ENCODE measurements around the gene TRAF1. TPM values are rescaled to one million over a fixed set of nuclear protein-coding genes. Genes with fewer than 3 reads are reported as not detected.

Gene TRAF1
- total and polyA plus RNA-seq, 2 donors (not counting 1 experiment from before 2014, with no cell fraction given), result 0.58 to 3.8 TPM

DNA sequence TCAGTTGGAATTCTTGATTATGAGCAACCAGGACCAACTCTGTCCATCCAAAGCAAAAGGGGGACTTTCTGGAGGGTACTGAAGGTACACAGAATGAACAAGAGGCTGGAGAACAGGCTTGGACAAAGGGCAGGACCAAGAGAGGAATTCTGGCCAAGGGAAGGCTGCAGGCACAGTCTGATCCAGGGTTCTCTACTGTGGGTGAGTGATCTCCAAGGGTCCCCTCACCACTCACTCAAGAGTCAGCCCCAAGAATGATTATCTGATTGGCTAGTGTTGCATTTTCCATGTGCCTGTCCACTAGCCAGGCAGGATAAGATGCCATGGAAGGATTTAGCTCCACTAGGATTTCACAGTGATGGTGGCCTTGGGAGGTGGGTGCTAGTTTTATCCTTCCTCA, 38.0 kb downstream of the TRAF1 start:
- Histone ChIP-seq H3K4me1 (ENCODE audit: control insufficient read depth, extremely low read depth, insufficient read depth, low read length) (peaks cover 14% of the 10 kb centered on the region), H4K20me1 (ENCODE audit: control insufficient read depth, extremely low read depth, insufficient read depth, low read length) (no peaks in the 10 kb centered on the region), H3K79me2 (ENCODE audit: control insufficient read depth, insufficient read depth, low read length) (no peaks in the 10 kb centered on the region), H3K27ac (ENCODE audit: insufficient read depth, low read length) (no peak overlapping the region), H3K27me3 (ENCODE audit: control insufficient read depth, insufficient read depth, low read length) (no peaks in the 10 kb centered on the region), H3K9me3 (ENCODE audit: control insufficient read depth, insufficient read depth, low read depth, low read length) (no peaks in the 10 kb centered on the region), H2AFZ (ENCODE audit: low read length) (no peak overlapping the region), H3K36me3 (ENCODE audit: control insufficient read depth, insufficient read depth, low read length) (no peaks in the 10 kb centered on the region), H3K4me2 (ENCODE audit: extremely low read depth, insufficient read depth, low read length) (no peak overlapping the region), H3K9ac (ENCODE audit: insufficient read depth, low read length) (no peak overlapping the region), H3K4me3 (replicated peaks in 1 of 4; ENCODE audit: control extremely low read depth in 1 of 4, insufficient read depth in 1 of 4, low read depth in 3 of 4, low read length in 4 of 4) (no peak overlapping the region)
- TF ChIP-seq, protein P1, sequence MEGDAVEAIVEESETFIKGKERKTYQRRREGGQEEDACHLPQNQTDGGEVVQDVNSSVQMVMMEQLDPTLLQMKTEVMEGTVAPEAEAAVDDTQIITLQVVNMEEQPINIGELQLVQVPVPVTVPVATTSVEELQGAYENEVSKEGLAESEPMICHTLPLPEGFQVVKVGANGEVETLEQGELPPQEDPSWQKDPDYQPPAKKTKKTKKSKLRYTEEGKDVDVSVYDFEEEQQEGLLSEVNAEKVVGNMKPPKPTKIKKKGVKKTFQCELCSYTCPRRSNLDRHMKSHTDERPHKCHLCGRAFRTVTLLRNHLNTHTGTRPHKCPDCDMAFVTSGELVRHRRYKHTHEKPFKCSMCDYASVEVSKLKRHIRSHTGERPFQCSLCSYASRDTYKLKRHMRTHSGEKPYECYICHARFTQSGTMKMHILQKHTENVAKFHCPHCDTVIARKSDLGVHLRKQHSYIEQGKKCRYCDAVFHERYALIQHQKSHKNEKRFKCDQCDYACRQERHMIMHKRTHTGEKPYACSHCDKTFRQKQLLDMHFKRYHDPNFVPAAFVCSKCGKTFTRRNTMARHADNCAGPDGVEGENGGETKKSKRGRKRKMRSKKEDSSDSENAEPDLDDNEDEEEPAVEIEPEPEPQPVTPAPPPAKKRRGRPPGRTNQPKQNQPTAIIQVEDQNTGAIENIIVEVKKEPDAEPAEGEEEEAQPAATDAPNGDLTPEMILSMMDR (conservative IDR thresholded peaks at IDR 0.05 in 1 of 2, IDR thresholded peaks at IDR 0.05 in 1 of 2; ENCODE audit: low read depth in 1 of 2, low read length in 2 of 2), result no peak
- TF ChIP-seq EZH2 (IDR thresholded peaks at IDR 0.05; ENCODE audit: low read length, missing control alignments), result no peak
- DNase-seq (ENCODE audit: low read depth in 2 of 2), result no peak

DNA sequence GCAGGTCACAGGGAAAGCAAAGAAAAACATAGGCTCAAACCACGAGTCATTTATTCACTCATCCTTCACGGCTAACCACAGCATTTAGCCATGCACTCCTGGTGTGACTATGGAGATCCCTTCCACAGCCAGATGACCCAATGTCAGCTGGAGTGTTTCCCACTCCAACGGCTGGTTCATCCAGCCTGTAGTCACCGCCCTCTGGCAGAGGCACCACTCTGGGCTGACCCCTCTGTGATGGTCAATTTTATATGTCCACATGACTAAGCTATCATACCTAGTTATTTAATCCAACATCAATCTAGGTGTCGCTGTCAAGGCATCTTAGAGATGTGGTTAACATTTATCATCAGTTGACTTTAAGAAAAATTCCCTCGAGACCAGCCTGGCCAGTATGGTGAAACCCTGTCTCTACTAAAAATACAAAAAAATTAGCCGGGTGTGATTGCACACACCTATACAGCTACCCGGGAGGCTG, 40.1 kb downstream of the TRAF1 start:
- H3K36me3 ChIP-seq (ENCODE audit: control insufficient read depth, insufficient read depth, low read length), result no peaks in the 10 kb centered on the region

DNA sequence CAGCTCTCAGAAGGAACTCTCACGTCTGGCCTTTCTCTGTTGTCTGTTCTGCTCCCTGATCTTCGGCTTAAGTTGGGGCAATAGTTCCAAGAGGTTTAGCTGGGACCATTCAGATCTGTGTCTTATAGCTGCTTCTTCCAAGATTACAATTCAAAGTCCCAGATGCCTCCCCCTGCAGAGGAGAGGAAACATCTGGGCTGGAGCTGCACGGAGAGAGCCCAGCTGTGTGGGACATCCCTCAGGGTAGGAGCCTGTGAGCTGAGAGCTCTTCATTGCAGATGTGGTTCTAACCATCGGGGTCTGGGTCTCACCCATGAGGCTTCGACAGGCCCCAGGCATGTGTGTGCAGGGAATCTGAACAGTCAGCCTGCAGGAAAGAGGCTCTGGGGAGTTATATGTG, 40.6 kb downstream of the TRAF1 start:
- Histone ChIP-seq H3K27ac (ENCODE audit: insufficient read depth, low read length) (no peak overlapping the region), H4K20me1 (ENCODE audit: control insufficient read depth, extremely low read depth, insufficient read depth, low read length) (no peaks in the 10 kb centered on the region), H3K9me3 (ENCODE audit: control insufficient read depth, insufficient read depth, low read depth, low read length) (no peaks in the 10 kb centered on the region), H3K4me2 (ENCODE audit: extremely low read depth, insufficient read depth, low read length) (no peak overlapping the region), H3K4me1 (ENCODE audit: control insufficient read depth, extremely low read depth, insufficient read depth, low read length) (peaks cover 8% of the 10 kb centered on the region), H2AFZ (ENCODE audit: low read length) (no peak overlapping the region), H3K36me3 (ENCODE audit: control insufficient read depth, insufficient read depth, low read length) (no peaks in the 10 kb centered on the region), H3K79me2 (ENCODE audit: control insufficient read depth, insufficient read depth, low read length) (no peaks in the 10 kb centered on the region), H3K27me3 (ENCODE audit: control insufficient read depth, insufficient read depth, low read length) (peaks cover 5% of the 10 kb centered on the region), H3K4me3 (replicated peaks in 1 of 4; ENCODE audit: control extremely low read depth in 1 of 4, insufficient read depth in 1 of 4, low read depth in 3 of 4, low read length in 4 of 4) (no peak overlapping the region), H3K9ac (ENCODE audit: insufficient read depth, low read length) (no peak overlapping the region)
- peak in 1 of 2 donors; percentile 58 for DNase-seq (ENCODE audit: low read depth in 2 of 2)
- TF ChIP-seq, protein P1 (conservative IDR thresholded peaks at IDR 0.05 in 1 of 2, IDR thresholded peaks at IDR 0.05 in 1 of 2; ENCODE audit: low read depth in 1 of 2, low read length in 2 of 2), result no peak
- no peak for TF ChIP-seq EZH2 (IDR thresholded peaks at IDR 0.05; ENCODE audit: low read length, missing control alignments)

More for the DNA sequence above, 40.1 kb downstream of the TRAF1 start:
- Histone ChIP-seq H3K4me2 (ENCODE audit: extremely low read depth, insufficient read depth, low read length) (no peak overlapping the region), H3K79me2 (ENCODE audit: control insufficient read depth, insufficient read depth, low read length) (no peaks in the 10 kb centered on the region), H3K27ac (ENCODE audit: insufficient read depth, low read length) (no peak overlapping the region), H4K20me1 (ENCODE audit: control insufficient read depth, extremely low read depth, insufficient read depth, low read length) (no peaks in the 10 kb centered on the region), H3K9ac (ENCODE audit: insufficient read depth, low read length) (no peak overlapping the region), H3K9me3 (ENCODE audit: control insufficient read depth, insufficient read depth, low read depth, low read length) (no peaks in the 10 kb centered on the region), H3K4me3 (replicated peaks in 1 of 4; ENCODE audit: control extremely low read depth in 1 of 4, insufficient read depth in 1 of 4, low read depth in 3 of 4, low read length in 4 of 4) (no peak overlapping the region), H3K4me1 (ENCODE audit: control insufficient read depth, extremely low read depth, insufficient read depth, low read length) (peaks cover 12% of the 10 kb centered on the region), H2AFZ (ENCODE audit: low read length) (no peak overlapping the region), H3K27me3 (ENCODE audit: control insufficient read depth, insufficient read depth, low read length) (peaks cover 5% of the 10 kb centered on the region)
- peak; percentile 72 to 93 for DNase-seq (ENCODE audit: low read depth in 2 of 2)
- TF ChIP-seq, protein P1 (conservative IDR thresholded peaks at IDR 0.05 in 1 of 2, IDR thresholded peaks at IDR 0.05 in 1 of 2; ENCODE audit: low read depth in 1 of 2, low read length in 2 of 2), result no peak
- TF ChIP-seq EZH2 (IDR thresholded peaks at IDR 0.05; ENCODE audit: low read length, missing control alignments), result no peak
